SU-DHL-6 (cell line): ENCODE measurements around the gene MRPS25.

ENCODE experiments used
- H2AFZ ChIP-seq: fragments of 200-600 bp; sonication (generic); 2 replicates; pipeline ENCODE4 v1.6.1; 2014; ENCODE audit warnings: low read depth, mild to moderate bottlenecking, moderate library complexity, mixed read lengths, antibody characterized with exemption, low read length; ENCODE audit not compliant: severe bottlenecking
- H3F3A ChIP-seq: fragments of 200-600 bp; shearing (Covaris generic); 2 replicates; pipeline ENCODE4 v1.6.0; 2016; ENCODE audit warnings: antibody characterized with exemption, mild to moderate bottlenecking; ENCODE audit not compliant: insufficient read depth
- H3K27ac ChIP-seq: fragments of 200-600 bp; sonication (generic); 2 replicates; pipeline ENCODE4 v1.5.1; 2016; ENCODE audit warnings: low read depth, mild to moderate bottlenecking, low read length, moderate library complexity, mixed read lengths
- H3K27me3 ChIP-seq: fragments of 200-600 bp; sonication (generic), shearing (Covaris generic); 2 replicates; pipeline ENCODE4 v1.6.0; 2014; ENCODE audit warnings: mild to moderate bottlenecking, low read length
- H3K36me3 ChIP-seq: fragments of 200-600 bp; sonication (generic); 2 replicates; pipeline ENCODE4 v1.6.1; 2014; ENCODE audit warnings: mild to moderate bottlenecking, low read length, mixed read lengths
- H3K4me2 ChIP-seq: fragments of 300-600, 200-600 bp; shearing (Covaris generic), sonication (generic); 2 replicates; pipeline ENCODE4 v1.6.0; 2014; ENCODE audit warnings: low read length, low read depth, mild to moderate bottlenecking; ENCODE audit not compliant: poor library complexity, severe bottlenecking
- H3K4me3 ChIP-seq: fragments of 200-600 bp; sonication (generic); 2 replicates; pipeline ENCODE4 v1.5.1; 2014; ENCODE audit warnings: antibody characterized with exemption, low read length, mild to moderate bottlenecking, mixed read lengths; ENCODE audit not compliant: insufficient read depth, poor library complexity, severe bottlenecking
- H3K79me2 ChIP-seq: fragments of 200-600 bp; sonication (generic); 2 replicates; pipeline ENCODE4 v1.6.1; 2014; ENCODE audit warnings: mild to moderate bottlenecking, low read length, moderate library complexity; ENCODE audit not compliant: insufficient read depth
- H3K9ac ChIP-seq: fragments of 200-600 bp; sonication (generic); 2 replicates; pipeline ENCODE4 v1.7.0; 2014; ENCODE audit warnings: mild to moderate bottlenecking, low read length
- H3K9me2 ChIP-seq: fragments of 200-600 bp; sonication (generic); replicated peaks from 2 replicates; pipeline ENCODE4 v1.6.1; 2014; ENCODE audit warnings: low read length; ENCODE audit not compliant: insufficient read depth
- H3K9me3 ChIP-seq: fragments of 200-600 bp; sonication (generic); 2 replicates; pipeline ENCODE4 v1.6.1; 2014; ENCODE audit warnings: low read length, mixed read lengths; ENCODE audit not compliant: insufficient read depth
- H4K20me1 ChIP-seq: fragments of 200-600 bp; sonication (generic); 2 replicates; pipeline ENCODE4 v1.6.1; 2014; ENCODE audit warnings: low read depth, mild to moderate bottlenecking, antibody characterized with exemption, low read length, moderate library complexity, mixed read lengths
- CTCF ChIP-seq: fragments of 200-600 bp; sonication (generic); IDR thresholded peaks from one replicate; pipeline ENCODE4 v1.5.1; 2017; ENCODE audit warnings: antibody characterized with exemption, mild to moderate bottlenecking, low read length, moderate library complexity; ENCODE audit not compliant: insufficient read depth, poor library complexity, severe bottlenecking
- EZH2phosphoT487 ChIP-seq: fragments of 200-600 bp; sonication (generic), shearing (Covaris generic); conservative IDR thresholded peaks from 2 replicates; pipeline ENCODE4 v1.6.1; 2018; ENCODE audit warnings: mild to moderate bottlenecking, antibody characterized with exemption, low read length, moderate library complexity, mixed read lengths

Gene MRPS25

GRCh38 chr3:15074500-15074899 lies 9.4 kb upstream of the MRPS25 start:
- no peak overlapping the region for H3K9ac ChIP-seq
- H4K20me1 ChIP-seq, result no peaks in the 10 kb centered on the region
- TF ChIP-seq EZH2phosphoT487 (no peak), CTCF (no peak)
- no peak overlapping the region for H3K4me2 ChIP-seq
- H3K27me3 ChIP-seq, result no peaks in the 10 kb centered on the region
- H3K9me3 ChIP-seq, result no peaks in the 10 kb centered on the region
- no peak overlapping the region for H3K4me3 ChIP-seq
- no peaks in the 10 kb centered on the region for H3F3A ChIP-seq
- H3K36me3 ChIP-seq, result peaks cover 16% of the 10 kb centered on the region; the same call in 1 of the 2 replicates
- no peak overlapping the region for H2AFZ ChIP-seq
- no peaks in the 10 kb centered on the region for H3K9me2 ChIP-seq
- no peak overlapping the region for H3K27ac ChIP-seq
- no peaks in the 10 kb centered on the region for H3K79me2 ChIP-seq

GRCh38 chr3:15071699-15072098 lies 6.6 kb upstream of the MRPS25 start:
- Histone ChIP-seq H2AFZ (no peak overlapping the region), H3K4me3 (no peak overlapping the region), H3K9me2 (no peaks in the 10 kb centered on the region), H3F3A (0 out of 2 replicates have a peak, but pooled peaks cover under 1% of the 10 kb centered on the region), H3K9ac (no peak overlapping the region), H3K79me2 (no peaks in the 10 kb centered on the region), H3K27me3 (no peaks in the 10 kb centered on the region), H3K36me3 (peaks cover 4% of the 10 kb centered on the region; the same call in 1 of the 2 replicates), H3K4me2 (no peak overlapping the region), H4K20me1 (no peaks in the 10 kb centered on the region), H3K27ac (no peak overlapping the region), H3K9me3 (no peaks in the 10 kb centered on the region)
- TF ChIP-seq EZH2phosphoT487 (no peak), CTCF (no peak)

GRCh38 chr3:15069441-15069840 lies 4.3 kb upstream of the MRPS25 start:
- TF ChIP-seq CTCF (no peak), EZH2phosphoT487 (no peak)
- H3K9ac ChIP-seq, result no peak overlapping the region
- no peak overlapping the region for H2AFZ ChIP-seq
- H3K9me2 ChIP-seq, result no peaks in the 10 kb centered on the region
- no peak overlapping the region for H3K27ac ChIP-seq
- H3K4me2 ChIP-seq, result no peak overlapping the region
- no peaks in the 10 kb centered on the region for H3K27me3 ChIP-seq
- H3K36me3 ChIP-seq, result no peaks in the 10 kb centered on the region
- no peaks in the 10 kb centered on the region for H3K9me3 ChIP-seq
- no peaks in the 10 kb centered on the region for H4K20me1 ChIP-seq
- no peak overlapping the region for H3K4me3 ChIP-seq
- 0 out of 2 replicates have a peak, but pooled peaks cover 5% of the 10 kb centered on the region for H3F3A ChIP-seq
- H3K79me2 ChIP-seq, result peaks cover 6% of the 10 kb centered on the region
